HG03064 (cell line): ENCODE data around the gene GRM8.

Experiments
- ATAC-seq: cut with Tn5 transposase; IDR thresholded peaks from one replicate; pipeline ENCODE4 v1.9.1; 2021; ENCODE audit warnings: low read depth; ENCODE audit not compliant: unreplicated experiment

The GRM8 gene

DNA sequence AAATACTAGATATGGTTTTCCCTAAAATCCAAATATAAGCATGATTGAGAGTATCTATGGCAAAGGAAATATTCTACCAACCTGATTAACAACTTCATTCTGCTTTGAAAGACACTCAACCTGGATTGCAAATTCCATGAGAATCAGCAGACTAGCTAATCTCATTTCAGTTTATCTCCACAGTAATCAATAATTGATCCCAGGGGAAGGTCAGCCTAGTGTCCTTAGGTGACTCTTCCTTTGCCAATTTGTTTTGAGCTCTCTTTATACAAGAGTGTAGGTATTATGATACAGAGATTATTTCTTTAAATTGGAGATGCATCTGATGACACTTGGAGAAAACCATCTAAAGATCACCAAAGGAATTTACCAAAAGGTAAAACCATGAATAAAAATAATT, 100.3 kb downstream of the GRM8 start:
- no peak for ATAC-seq

DNA sequence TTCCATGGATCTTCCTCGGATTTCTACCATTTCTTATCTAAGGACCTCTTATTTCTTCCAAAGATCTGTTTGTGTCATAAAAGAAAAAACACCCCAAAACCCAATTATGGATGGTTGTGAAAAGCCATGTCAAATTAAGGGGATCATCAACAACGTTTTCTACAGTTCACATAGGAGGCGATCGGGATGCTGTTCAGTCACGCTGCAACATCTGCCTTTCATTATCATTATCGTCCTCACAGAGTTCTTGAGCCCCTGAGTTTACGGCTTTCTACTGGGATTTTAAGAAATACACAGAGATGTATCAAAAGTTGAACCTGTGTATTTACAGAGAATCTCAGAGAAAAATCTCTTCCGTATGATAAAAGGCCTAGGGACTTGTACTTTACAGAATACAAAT, 101.4 kb downstream of the GRM8 start:
- no peak for ATAC-seq

DNA sequence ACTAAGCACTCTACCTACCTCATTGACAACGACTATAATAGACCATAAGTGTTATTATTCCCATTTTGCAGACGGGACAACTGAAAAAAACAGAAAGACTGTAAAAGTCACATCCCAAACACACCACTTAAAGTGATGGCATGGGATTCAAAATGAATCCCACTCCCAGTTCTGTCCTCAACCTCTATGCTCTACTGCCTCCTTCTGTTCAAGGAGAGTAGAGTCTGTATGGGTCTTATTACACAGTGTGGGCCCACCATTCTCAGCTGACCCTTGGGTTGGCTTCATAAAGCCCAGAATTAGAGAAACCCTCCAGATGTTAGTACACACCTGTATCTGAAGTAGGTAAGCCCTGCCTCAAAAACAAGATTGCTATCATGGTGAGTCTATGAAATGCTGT, 102.2 kb downstream of the GRM8 start:
- no peak for ATAC-seq

DNA sequence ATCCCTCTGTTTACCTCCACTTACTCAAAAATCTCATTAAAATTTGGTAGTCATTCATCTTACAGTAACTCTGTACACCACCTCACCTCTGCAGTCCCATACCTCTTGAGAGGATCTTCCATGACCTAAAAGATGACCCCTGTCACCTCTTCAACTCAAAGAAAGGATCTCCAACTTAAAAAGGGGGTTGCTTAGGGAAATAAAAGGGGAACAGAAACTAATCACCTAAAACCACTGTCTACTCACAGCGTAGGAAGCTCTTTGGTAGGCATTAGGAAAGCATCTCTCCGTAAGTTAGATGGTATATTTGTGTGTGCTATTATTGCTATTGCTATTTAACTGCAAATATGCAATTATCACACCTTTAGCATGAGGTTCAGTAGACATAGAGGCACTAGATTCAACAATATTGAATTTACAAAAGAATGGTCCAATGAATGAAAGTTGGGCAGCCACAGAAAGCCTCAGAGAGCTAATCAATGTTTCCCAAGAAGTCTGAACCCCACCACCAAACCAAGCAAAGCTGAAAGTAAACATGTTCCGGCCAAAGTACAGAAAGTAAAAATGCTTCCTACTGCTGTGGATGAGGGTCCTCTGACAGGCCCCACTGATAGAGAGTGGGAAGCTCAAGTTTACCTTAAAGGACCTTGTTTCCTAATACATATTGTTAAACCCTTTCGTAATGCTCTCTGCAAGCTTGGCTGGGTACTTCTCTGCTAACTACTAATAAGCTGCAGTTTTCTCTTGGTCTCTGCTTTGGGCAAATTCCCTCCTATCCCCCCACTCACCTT, 105.8 kb downstream of the GRM8 start:
- no peak for ATAC-seq

DNA sequence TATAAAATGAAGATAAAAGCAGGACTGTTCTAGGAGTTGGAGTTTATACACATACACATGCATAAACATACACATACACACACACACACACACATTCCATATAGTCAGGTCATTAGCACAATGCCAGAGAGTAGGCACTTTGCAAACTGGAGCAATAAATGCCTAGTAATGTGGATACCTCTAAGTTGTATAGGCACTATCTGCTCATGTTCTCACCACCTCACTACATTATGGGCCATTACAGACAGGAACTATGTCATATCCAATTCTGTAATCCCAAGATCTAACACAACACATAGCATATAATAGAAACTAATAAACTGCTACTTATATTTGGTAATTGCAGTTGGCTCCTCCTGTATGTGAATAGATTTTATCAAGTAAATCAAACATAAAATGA, 115.6 kb downstream of the GRM8 start:
- ATAC-seq = no peak

DNA sequence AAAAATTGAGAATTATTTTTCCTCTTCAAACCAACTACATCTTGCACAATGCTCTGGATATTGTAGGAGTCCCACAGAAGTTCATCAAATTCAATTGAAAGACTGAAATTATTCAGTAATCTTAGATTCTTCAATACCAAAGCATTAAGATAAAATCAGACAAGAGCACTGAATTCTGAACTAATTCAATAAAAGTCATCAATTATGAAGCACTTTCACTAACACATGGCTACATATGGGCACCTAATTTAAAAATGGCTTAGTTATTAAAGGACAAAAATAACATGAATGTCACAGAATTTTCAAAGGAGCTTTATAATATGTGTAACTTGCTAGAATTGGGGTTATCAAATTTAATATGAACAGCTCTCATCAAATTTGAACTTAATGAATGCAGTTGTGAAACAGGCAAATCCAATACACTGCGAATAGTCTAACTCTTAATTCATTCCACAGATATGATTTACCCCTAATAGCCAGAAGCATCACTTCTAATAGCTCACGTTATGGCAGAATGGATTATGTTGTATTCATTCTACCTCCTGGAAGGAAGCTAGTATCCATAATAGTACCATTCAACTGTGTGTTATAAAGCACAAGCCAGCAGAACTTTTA, 116.8 kb downstream of the GRM8 start:
- no peak for ATAC-seq

DNA sequence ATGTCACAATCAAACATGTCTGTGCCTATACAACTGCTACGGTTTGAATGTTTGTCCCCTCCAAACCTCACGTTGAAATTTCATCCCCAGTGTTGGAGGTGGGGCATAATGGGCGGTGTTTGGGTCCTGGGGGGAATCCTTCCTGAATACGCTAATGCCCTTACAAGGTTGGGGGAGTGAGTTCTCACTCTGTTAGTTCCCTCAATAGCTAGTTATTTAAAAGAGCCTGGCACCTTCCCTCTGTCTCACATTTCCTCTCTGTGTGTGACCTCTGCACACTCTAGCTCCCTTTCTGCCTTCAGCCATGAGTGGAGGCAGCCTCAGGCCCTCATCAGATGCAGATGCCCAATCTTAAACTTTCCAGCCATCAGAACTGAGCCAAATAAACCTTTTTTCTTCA, 129.5 kb downstream of the GRM8 start:
- no peak for ATAC-seq

DNA sequence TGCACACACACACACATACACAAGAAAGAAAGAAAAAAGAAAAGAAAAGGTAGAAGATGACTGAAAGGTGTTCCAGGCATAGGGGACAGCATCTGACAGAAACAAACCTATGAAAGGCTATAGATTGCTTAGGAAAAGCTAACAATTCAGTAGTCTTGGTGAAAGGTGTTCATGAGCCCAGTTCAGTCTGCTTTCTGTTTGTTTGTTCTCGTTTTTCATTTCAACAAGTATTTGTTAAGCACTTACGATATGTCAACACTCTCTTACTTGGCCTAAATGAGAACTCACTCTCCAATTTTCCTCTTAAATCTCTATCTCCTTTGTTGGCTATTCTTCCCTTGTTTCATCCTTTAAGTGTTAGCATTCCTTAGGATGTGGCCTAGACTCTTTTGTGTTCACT, 133.2 kb downstream of the GRM8 start:
- no peak for ATAC-seq

DNA sequence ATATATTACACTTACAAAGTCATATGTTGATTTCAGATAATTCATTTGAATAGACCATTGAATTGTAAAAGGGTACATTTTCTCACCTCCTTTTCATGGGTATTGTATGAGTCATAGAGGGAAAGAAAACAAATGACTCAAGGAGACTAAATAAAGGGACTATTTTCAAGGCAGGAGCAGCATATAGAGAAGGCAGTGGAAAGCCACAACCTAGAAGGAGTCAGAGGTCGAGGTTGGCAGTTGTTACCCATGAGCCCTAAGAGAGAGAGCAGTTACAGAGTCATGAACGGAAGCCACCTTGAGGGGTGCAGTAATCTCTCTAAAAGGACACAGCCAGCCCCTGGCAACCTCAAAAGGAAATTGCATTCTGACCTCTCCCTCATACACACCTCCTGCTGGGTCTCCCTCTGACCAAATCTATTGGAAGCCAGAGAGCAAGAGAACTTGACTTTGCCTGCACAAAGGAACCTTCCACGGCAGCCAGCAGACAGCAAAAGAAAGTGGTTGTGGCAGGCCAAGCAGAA, 137.9 kb downstream of the GRM8 start:
- no peak for ATAC-seq

DNA sequence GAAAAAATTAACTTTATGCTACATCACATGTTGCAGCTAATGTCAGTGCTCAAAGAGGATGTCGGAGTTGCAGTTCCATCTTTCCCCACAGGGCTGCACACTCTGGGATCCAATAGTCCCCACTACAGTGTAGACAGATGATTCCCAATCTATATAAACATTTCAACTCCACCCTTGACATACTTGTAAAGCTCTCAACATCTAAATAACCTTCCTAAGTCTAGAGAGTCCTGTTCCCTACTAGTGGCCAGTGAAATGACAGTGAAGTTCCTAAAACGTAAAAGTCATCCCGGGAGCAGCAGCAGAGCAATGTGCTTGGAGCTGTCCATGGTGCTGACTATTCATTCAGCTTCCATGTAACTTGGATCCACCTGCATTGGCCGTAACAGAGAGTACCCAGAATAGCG, 145.1 kb downstream of the GRM8 start:
- peak; percentile 87 for ATAC-seq

DNA sequence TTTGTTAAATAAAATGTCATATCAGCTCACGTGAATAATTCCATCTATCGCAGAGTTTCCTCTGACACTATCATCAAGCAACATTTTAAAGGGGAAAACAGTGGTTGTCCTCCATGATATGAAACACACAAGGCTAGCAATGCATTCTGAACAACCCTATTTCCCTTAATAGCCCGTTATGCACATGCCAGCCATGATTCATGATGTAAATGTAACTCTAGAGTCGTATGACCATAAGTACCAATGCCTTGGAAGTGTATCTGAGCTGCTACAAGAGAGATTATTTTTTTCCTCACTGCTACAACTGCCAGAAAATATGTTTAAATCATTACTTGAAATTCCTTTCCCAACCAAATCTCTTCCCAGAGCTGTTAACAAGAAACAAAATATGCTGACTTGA, 159.4 kb downstream of the GRM8 start:
- no peak for ATAC-seq

DNA sequence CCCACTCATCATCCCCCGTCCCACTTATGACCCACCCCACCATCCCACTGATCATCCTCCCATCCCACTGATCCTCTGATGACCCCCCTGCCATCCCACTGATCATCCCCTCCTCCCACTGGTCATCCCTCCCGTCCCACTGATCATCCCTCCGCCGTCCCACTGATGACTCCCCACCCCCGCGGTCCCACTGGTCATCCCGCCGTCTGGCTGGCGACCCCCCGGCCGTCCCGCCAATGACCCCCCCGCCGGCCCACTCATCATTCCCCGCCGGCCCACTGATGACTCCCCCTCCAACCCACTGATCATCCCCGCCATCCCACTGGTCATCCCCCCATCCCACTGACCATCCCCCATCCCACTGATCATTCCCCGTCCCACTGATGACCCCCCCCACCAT, 161.1 kb downstream of the GRM8 start:
- ATAC-seq = no peak

DNA sequence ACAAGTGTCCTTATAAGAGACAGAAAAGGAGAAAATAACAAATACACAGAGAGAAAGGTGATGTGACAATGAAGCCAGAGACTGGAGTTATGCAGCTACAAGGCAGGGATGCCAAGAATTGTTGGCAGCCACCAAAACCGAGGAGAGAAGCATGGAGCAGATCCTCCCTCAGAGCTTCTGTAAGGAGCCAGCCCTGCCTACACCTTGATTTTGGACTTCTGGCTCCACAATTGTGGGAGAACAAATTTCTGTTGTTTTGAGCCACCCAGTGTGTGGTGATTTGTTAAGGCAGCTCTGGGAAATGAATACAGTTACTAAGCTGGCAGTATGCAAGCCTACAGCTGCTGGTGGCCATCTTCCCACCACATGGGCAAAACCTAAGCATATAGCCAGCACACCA, 163.6 kb downstream of the GRM8 start:
- no peak for ATAC-seq

DNA sequence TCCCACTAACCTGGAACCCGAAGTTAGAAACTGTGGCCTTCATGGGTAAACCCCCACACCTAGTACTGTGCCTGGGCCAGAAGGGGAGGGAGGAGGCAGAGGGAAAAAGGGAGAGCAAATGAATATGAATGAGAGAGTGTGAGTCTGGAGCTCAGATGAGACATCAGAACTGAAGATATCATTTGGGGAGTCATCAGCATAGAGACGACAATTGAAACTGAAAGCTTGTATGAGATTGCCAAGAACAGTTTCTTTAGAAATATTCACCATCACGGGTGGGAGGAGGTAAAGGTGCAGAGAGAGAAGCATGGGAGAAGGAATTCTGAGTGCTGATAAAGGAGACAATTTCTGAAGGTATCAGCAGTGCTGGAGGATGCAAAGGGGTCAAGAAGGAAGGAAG, 171.2 kb downstream of the GRM8 start:
- ATAC-seq = no peak

DNA sequence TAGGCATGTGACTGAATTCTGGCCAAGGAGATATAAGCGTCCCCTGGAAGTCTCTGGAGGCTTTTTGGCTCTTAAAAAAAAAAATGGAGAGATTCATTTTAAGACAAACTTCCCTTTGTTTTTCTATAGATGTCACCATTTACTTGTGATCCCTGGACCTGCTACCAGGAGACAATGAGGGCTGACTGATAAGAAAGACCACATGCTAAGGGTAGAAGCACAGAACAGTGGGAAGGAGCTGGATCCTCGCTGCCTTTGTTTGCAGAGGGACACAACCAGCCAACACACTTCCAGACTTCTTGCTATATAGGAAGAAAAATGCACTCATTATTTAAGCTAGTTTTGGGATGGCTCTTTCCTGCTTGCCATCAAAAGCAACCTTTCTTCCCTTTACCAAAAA, 172.2 kb downstream of the GRM8 start:
- no peak for ATAC-seq

DNA sequence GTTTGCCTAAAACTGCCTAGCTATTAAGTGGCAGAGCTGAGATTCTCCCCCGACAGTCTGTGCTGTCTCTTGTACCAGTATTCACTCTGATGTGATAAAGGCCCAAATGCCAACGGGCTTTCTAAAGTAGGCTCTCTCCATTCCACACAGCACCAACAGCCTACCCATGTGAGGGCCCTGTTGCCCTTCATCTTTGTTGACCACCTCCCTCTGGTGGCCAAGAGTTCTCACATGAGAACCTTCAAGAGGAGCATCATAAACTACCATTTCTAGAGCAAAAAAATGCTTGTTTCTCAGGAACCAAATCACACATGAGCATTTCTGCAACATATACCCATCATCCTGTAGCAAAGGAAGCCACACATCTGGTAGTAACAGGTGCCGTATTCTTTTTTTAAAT, 185.8 kb downstream of the GRM8 start:
- no peak for ATAC-seq

DNA sequence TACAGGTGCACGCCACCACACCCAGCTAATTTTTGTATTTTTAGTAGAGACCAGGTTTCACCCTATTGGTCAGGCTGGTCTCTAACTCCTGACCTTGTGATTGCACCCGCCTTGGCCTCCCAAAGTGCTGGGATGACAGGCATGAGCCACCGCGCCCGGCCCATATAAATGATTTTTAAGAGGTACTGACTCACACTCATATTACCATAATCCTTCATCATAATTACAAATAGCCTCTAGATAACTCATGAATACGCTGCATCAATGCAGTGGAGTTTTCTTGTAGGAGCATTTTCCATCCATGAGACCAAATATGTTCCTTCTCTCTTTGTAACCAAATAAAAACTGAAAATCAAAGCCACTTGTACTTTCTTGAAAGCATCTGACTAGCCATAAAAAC, 193.3 kb downstream of the GRM8 start:
- no peak for ATAC-seq

DNA sequence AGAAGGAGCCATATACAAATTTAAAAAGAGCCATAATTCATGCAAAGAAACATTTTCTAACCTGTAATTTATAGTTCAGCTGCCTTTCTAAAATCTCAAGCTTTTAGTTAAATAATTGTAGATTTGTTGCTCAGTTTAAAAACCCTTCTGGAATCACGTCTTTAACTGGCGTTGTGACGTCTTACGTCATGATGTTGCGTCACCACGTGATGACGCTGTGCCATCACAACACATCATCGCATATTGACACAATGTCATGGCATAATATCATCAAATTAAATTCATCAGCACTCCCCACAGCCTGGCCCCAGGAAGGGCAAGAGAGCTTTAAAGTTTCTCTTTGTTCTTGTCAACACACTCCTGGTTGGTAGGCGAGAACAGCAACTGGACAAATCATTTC, 194.8 kb downstream of the GRM8 start:
- ATAC-seq = no peak

DNA sequence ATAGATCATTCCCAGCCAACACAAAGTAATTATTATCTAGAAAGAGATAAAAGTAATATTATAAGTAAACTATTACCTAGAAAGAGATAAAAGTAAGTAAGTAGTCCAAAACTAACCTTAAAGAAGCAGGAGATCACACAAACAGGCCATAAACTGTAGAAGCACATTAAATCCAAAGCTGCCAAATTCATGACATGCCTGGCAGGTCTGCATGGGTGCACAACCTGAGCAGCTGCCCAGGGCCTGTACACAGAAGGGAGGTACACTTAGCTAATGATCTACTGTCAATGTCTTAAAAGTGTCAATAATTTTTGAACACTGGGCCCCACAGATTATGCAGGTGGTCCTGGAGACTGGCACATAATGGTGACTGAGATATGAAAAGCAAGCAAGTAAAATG, 196.5 kb downstream of the GRM8 start:
- no peak for ATAC-seq

DNA sequence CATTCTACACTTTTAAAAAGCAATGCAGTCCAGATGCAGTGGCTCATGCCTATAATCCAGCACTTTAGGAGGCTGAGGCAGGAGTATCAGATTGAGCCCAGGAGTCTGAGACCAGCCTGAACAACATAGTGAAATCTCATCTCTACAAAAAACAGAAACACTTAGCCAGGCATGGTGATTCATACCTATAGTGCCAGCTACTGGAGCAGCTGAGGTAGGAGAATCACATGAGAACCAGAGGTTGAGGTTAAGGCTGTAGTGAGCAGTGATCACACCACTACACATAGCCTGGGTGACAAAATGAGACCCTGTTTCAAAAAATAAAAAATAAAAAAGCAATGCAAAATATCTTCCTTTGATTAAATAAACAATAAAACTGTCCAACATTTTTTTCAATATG, 205.2 kb downstream of the GRM8 start:
- no peak for ATAC-seq

DNA sequence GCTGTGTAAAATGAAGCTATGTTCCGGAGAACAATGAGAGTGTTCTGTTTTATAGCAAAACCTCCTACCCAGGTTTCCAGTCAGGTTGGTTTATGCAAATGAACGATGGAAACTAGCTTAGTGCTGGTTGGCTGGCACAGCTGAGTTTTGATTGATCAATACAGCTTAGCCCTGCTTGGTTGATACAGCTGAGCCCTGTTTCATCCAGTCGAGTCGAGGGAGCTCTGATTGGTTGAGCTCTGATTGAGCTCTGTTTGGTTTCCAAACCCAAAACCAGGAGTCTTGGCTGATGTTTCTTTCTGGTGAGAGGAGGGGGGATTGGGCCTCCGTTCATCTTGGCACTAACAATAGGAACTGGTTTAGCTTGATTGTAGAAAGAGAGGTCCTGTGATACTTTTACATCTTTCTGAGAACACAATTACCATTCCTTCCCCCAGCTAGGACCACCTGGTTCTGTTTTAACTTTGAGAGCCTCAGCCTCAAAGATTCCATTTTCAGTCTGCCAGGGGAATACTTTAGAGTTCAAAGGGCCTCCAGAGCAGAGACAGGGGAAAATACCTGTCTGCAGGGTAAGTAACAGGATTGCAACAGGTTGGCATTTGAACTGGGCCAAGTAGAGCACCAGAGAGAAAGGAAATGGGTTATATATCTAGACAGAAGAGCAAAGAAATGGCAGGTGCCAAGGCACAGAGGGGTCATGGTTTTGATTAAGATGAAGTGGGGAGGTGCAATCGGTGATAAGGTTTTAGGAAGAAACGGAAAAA, 210.9 kb downstream of the GRM8 start:
- no peak for ATAC-seq

DNA sequence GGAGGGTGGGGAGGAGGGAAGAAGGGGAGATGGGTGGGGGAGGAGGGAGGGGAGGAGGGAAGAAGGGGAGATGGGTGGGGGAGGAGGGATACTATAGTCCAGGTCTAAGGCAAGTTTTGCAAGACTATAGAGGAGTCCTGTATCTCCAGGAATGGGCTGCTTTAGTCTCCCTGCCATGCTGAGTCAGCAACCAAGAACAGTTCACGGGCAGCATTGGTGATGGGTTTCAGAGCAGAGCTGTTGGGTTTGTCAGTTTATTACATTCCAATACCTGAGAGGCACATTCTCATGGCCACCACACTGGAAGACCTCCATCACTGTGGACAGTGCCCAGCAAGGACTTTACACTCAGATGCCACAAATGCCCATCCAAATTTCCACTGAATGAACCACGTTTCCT, 212.7 kb downstream of the GRM8 start:
- no peak for ATAC-seq
